GM21528 (cell line): Measurements from ENCODE around the gene ADM2.

Experiments
- ATAC-seq: cut with Tn5 transposase; IDR thresholded peaks from one replicate; pipeline ENCODE4 v1.9.1; 2021; ENCODE audit warnings: mild to moderate bottlenecking, moderate library complexity; ENCODE audit not compliant: unreplicated experiment, low FRiP score

The ADM2 gene

DNA sequence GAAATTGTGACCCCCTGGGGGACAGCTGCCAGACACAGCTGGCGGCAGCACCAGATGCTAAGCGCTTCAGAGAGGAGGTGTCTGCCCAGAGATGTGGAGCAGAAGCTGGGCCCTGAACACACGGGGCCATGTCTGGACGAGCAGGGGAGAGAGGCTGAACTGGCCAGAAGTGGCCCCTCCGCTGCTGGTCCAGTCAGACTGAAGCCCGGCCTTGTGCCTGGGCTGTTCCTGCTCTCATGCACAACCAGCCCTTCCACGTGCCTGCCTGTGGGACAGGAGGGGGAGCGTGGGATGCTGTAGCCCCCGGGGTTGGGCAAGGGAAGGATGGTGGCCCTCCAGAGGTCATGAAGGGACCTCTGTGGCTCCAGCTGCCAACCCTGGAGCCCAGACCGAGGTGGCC lies 1.8 kb downstream of the ADM2 start:
- no peak for ATAC-seq

DNA sequence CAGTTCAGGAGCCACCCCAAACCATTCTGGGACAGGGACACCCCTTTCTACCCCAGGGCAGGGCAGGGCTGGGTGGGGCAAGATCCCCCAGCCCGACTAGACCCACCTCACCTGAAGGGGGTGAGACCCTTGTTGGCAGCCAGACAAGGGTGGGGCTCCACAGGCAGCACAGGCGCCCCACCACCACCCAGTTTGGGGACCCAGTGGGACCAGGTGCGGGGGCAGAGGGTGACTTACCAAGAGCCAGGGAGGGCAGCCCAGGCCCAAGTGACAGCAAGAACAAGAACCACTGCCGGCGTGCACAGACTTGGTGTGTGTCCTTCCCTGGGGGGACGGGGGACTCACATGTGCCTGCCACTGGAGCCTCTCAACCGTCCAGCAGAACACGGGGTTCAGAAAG lies 2.2 kb downstream of the ADM2 start:
- no peak for ATAC-seq

- no peak for ATAC-seq
Observed at GRCh38 chr22:50483977-50484853, 2.9 kb downstream of the ADM2 start.

DNA sequence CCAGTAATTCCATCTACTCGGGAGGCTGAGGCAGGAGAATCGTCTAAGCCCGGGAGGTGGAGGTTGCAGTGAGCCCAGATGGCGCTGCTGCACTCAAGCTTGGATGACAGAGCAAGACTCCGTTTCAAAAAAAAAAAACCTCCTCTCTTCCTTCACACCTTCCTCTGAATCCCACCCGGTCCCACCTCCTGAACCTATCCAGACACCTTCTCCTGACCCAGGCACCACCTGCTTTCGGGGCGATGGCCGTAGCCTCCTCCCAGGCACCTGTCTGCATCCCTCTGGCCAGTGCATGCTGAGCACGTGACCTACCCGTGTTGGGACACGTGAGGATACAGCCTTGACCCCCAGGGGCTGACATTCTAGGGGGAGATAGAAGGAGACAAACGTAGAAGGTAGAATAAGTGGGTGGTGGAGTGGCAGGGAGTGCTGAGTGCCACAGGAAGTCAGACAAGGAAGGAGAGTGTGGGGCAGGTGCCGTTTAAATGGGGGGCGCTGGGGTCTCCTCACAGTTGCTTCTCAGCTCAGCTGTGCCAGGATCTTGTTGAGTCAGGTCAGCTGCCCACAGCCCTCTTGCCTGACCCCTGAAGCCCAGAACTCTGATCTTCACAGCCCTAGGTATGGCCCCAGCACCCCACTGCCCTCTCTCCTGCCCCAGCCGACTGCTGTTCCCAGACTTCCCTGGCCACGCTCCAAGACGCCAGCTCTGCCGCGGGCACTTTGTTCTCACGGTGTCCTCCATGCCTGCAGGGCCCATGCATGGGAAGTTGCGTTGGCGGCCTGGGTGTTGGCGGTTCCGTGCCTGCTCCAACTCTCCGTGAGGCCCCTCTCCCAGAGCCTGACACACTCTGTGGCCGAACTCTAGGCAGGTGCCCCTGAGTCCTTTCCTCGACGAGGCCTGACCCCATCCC lies 4.1 kb downstream of the ADM2 start:
- ATAC-seq = no peak

- no peak for ATAC-seq
Observed at GRCh38 chr22:50486561-50487289, 5.4 kb downstream of the ADM2 start, which contains the start of gene MIOX. Gene MIOX (plus strand): TSS chr22:50486859. CDS start chr22:50486898, 39 bp downstream.

DNA sequence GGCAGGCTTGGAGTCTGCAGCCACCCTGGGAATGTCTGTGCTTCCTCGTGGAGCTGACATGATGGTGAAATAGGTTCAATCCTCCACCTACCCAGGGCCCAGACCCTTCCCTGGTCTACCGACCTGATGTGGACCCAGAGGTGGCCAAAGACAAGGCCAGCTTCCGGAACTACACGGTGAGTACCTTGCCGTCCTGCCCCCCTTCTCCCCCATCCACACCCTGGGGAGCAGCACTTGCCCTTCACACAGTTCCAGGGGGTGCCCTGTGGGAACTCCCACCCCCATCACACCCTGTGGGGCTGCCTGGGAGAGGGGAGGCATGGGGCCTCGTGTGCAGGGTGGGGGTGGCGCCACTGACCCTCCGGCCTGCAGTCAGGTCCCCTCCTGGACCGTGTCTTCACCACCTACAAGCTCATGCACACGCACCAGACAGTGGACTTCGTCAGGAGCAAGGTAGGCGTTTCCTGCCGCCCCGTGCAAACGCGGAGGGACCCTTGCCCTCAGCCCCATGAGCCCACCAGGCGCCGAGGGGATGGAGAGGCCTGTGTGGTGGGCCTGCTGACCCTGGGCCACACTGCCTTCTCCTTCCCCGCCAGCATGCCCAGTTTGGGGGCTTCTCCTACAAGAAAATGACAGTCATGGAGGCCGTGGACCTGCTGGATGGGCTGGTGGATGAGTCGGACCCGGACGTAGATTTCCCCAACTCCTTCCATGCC lies 6.1 kb downstream of the ADM2 start:
- ATAC-seq = no peak

DNA sequence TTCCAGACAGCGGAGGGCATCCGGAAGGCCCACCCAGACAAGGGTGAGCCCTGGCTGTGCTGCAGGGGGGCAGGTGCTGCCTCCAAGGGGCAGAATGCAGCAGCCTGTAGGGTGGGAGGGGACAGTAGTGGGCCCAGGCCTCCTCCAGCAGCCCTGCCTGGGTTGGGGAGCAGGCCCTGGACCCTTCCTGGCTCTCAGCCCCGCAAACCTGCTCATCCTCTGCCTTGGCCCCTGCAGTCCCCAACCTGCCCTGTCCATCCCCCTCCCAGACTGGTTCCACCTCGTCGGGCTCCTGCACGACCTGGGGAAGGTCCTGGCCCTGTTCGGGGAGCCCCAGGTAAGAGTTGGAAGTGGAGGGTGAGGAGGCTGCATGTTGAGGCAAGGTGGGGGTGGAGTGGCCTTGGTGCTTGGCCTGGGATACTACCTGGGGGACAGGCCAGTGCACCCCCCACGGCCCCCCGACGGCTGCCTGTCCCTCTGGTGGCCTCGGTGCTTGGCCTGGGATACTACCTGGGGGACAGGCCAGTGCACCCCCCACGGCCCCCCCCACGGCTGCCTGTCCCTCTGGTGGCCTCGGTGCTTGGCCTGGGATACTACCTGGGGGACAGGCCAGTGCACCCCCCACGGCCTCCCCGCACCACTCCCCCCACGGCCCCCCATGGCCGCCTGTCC lies 6.8 kb downstream of the ADM2 start:
- ATAC-seq = no peak

- no peak for ATAC-seq
Observed at GRCh38 chr22:50488886-50489285, 7.5 kb downstream of the ADM2 start.

- no peak for ATAC-seq
Observed at GRCh38 chr22:50489363-50490243, 8.3 kb downstream of the ADM2 start.

DNA sequence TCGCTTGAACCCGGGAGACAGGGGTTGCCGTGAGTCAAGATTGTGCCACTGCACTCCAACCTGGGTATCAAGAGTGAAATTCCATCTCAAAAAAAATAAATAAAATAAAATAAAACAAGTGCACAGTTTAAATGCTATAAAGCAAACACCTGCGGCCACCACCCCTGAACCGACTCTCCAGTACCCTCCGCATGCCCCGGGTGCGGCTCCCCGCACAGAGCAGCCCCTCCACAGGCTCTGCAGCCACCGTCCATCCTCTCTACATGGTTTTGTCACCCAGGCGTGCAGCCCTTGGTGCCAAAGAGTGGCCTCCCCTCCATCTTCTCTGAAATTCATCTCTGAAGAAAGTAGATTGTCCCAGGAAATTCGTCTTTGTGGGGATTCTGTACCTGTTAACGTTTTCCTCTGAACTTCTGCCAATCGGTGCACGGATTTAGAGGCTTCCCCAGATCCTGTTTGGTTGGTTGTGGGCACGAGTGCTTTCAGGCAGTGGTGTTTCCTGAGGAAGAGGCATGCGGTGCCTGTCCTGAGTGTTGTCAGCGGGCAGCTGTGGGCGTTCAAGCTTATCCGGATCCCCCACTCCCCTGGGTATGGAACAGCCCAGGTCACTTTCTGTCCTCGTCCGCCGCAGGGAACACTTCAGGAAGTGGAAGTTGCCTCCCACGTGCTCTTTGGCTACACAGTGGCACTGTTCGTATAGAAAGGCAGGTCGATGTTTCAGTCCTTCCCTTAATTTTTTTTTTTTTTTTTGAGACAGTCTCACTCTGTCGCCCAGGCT lies 9.4 kb downstream of the ADM2 start:
- ATAC-seq = no peak

DNA sequence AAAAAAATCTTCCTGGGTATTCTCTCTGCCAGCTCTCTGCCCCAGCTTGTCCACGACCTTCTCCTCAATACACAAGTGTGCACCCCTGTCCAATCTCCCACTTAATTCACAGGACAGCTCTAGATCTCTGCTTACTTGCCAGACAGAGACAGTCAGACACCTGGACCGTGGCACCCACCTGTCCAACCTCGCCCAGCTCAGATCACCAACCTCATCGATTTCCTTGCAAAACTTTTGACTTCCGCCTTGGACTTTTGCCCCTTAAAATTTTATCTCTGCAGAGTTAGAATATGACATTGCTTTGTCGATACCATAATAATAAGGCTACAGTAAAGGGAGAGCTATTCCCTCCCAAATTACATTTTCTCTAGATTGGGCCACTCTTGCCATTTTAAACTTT lies 15.8 kb downstream of the ADM2 start:
- no peak for ATAC-seq

GRCh38 chr22:50498322-50498890 lies 17.1 kb downstream of the ADM2 start:
- no peak for ATAC-seq

DNA sequence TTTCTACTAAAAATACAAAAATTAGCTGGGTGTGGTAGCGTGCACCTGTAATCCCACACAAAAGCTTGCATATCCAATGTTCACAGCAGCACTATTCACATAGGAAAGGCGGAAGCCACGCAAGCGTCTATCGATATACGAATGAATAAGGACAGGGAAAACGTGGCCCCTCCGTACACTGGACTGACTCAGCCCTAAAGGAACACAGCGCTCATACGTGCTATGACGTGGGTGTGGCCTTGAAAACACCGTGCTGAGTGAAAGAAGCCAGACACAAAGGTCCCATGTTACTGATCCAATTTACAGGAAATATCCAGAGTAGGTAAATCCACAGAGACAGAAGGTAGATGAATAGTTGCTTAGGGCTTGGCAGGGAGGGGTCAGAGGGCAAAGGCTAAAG lies 19.1 kb downstream of the ADM2 start:
- ATAC-seq = no peak

- no peak for ATAC-seq
Observed at GRCh38 chr22:50502096-50502495, 20.8 kb downstream of the ADM2 start.

DNA sequence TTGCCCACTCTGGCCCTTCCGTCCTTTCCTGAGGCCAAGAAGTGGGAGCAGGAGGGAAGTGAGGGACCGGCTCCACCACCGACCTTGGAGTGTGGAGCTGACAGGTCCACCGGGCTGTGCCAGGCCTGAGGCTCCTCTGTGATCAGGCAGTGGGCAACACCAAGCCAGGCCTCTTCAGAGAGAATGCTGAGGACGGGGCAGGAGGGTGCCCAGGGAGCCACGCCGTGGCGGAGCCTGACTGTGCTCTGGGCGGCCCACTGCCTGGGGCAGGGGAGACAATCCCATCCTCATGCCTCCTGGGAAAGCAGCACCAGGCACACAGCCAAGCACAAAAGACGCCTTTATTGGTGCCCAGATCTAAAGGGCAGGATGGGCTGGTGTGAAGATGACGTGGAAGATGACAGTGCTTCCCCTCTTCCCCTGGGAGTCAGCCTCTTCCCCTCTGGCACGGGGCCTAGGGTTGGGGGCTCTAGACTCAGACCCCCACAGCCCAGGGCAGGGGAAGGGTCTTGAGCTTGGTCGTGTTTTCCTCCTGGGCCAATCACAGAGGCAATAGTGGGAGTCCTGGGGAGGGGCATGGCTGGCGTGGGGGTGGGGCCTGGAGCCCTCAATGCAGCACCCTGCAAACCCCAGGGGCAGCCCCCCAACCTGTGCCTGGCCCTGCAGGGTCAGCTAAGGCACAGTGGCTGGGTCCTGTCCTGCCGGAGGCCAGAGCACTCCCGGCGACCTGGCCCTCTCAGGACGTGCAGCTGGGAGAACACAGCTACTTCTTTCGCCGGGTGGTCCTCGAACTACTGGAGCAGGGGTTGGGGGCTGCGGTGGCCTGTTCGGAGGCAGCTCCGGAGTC lies 21.5 kb downstream of the ADM2 start:
- no peak for ATAC-seq

- no peak for ATAC-seq
Observed at GRCh38 chr22:50503475-50504145, 22.3 kb downstream of the ADM2 start.
